ENCODE measurements around the gene SPINK14.
A peak's percentile ranks its signal among the peaks of the same experiment; 100 is the strongest.

The SPINK14 gene

DNA sequence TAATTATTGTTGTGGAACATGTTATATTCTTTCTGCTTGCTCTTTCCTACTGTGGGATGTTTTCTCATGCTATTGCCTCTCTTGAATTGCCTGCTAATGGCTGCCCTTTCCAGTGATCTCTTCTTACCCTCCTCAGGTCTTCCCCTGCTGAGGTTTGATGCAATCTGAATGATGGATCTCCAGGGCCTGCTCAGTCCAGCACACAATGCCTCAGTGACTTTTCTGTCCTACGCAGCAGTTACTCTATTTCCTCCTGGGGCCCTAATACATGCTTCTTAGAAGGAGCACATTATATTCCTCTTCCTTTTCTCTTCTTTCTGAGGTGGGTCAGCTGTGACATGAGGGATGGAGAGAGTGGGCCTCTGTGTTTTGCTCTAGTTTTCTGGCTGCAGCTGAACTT lies at the start of gene SPINK14:
SPINK14 (plus strand) TSS at position 301 of the 400 bp plus-strand sequence. CDS start 1,187 bp downstream, outside the sequence.
- no peak for TF ChIP-seq CTCF (IDR thresholded peaks at IDR 0.05; ENCODE audit: insufficient read depth, low read depth, low read length, missing control alignments)
- DNase-seq (ENCODE audit: low read depth) = no peak

GRCh38 chr5:148120317-148120716 lies 48.0 kb upstream of the SPINK14 start:
- no peak overlapping the region for H3K4me3 ChIP-seq (ENCODE audit: low read depth, low read length)
- DNase-seq (ENCODE audit: low read depth) = no peak
- TF ChIP-seq CTCF (IDR thresholded peaks at IDR 0.05; ENCODE audit: insufficient read depth, low read depth, low read length, missing control alignments) = no peak

More for the DNA sequence above, at the start of gene SPINK14:
- no peak within 1 kb of the TSS for H3K4me3 ChIP-seq (ENCODE audit: low read depth, low read length)

DNA sequence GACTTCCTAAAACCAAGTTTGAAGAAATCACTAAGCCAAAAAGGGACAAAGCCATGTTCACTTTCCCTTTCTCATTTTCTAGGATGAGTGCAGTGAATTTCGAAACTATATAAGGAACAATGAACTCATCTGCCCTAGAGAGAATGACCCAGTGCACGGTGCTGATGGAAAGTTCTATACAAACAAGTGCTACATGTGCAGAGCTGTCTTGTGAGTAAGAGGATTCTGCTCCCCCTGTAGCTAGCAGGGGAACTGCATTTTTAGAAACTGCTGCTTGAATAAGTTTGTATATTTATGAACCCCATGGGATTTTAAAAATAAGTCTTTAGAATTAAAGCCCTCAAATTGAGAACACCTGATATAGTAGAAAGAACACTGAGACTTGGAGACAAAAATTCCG lies 42.7 kb upstream of the SPINK14 start:
- DNase-seq (ENCODE audit: low read depth) = peak; percentile 5
- no peak for TF ChIP-seq CTCF (IDR thresholded peaks at IDR 0.05; ENCODE audit: insufficient read depth, low read depth, low read length, missing control alignments)
- no peak overlapping the region for H3K4me3 ChIP-seq (ENCODE audit: low read depth, low read length)

- H3K4me3 ChIP-seq (ENCODE audit: low read depth, low read length) = no peak overlapping the region
- no peak for TF ChIP-seq CTCF (IDR thresholded peaks at IDR 0.05; ENCODE audit: insufficient read depth, low read depth, low read length, missing control alignments)
- DNase-seq (ENCODE audit: low read depth) = no peak
Measured at GRCh38 chr5:148135091-148136048, 33.0 kb upstream of the SPINK14 start.

GRCh38 chr5:148140846-148141245 lies 27.5 kb upstream of the SPINK14 start:
- no peak for DNase-seq (ENCODE audit: low read depth)
- H3K4me3 ChIP-seq (ENCODE audit: low read depth, low read length) = no peak overlapping the region
- no peak for TF ChIP-seq CTCF (IDR thresholded peaks at IDR 0.05; ENCODE audit: insufficient read depth, low read depth, low read length, missing control alignments)

DNA sequence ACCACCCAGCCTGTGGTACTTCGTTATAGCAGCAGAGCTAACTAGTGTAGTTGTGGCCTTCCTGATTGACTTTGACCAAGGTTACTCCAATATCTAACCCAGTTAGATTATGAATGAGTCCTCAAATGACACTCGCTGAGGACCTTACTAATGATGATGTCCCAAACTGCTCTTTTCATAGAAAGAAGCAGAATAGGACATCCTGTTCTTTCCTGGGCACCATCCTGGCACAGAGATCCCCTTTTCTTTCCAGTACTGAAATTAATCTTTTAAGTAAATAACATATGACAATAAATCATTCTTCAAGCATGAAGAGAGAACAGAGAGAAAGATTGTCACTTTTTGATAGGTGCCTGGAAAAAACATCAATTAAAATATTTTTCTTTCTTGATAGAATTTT lies 26.7 kb upstream of the SPINK14 start:
- H3K4me3 ChIP-seq (ENCODE audit: low read depth, low read length) = no peak overlapping the region
- TF ChIP-seq CTCF (IDR thresholded peaks at IDR 0.05; ENCODE audit: insufficient read depth, low read depth, low read length, missing control alignments) = no peak
- DNase-seq (ENCODE audit: low read depth) = no peak
